ENCODE measurements around the gene HDAC9.
A peak's percentile ranks its signal among the peaks of the same experiment; 100 is the strongest.

Gene HDAC9

DNA sequence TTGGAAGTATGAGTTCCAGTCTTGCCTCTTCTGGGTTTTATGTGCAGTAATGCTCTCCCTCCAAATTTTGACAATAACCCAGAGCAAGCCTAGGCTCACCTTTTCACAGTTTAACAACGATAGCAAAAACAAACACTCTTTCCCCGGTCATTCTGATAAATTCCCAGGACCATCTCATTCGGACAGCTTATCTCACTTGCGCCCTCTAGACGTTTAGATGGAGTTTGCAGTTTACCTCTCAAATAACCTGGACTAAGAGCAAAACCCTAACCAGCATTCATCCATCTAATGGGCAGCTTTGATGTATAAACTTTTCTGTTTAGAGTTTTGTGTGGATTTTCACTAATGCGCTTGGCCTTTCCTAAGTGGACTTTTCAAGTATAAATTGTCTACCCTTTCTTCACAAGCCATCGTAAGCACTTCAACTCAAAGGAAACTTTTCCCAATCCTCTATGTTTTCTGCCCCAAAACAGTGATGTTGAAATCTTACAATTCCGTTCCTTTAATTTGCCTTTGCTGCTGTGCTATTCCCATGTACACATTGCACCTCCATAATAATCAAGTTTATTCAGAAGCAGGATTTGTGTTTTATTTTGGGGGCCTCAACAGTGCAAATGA lies 114.9 kb downstream of the HDAC9 start:
- no peak overlapping the region for H3K4me3 ChIP-seq (ENCODE audit: low read length, poor library complexity, severe bottlenecking)
- H3K36me3 ChIP-seq (ENCODE audit: insufficient read depth, low read length), result peaks cover 7% of the 10 kb centered on the region; the same call in 1 of the 2 replicates
- no peaks in the 10 kb centered on the region for H3K79me2 ChIP-seq (ENCODE audit: insufficient read depth, low read length)
- no peaks in the 10 kb centered on the region for H3K9me2 ChIP-seq (replicated peaks; ENCODE audit: low read depth, low read length)
- TF ChIP-seq EZH2phosphoT487 (IDR thresholded peaks at IDR 0.05; ENCODE audit: borderline replicate concordance), result no peak
- TF ChIP-seq, protein P1, sequence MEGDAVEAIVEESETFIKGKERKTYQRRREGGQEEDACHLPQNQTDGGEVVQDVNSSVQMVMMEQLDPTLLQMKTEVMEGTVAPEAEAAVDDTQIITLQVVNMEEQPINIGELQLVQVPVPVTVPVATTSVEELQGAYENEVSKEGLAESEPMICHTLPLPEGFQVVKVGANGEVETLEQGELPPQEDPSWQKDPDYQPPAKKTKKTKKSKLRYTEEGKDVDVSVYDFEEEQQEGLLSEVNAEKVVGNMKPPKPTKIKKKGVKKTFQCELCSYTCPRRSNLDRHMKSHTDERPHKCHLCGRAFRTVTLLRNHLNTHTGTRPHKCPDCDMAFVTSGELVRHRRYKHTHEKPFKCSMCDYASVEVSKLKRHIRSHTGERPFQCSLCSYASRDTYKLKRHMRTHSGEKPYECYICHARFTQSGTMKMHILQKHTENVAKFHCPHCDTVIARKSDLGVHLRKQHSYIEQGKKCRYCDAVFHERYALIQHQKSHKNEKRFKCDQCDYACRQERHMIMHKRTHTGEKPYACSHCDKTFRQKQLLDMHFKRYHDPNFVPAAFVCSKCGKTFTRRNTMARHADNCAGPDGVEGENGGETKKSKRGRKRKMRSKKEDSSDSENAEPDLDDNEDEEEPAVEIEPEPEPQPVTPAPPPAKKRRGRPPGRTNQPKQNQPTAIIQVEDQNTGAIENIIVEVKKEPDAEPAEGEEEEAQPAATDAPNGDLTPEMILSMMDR (conservative IDR thresholded peaks at IDR 0.05; ENCODE audit: low read length), result peak; percentile 78
- no peak overlapping the region for H3K9ac ChIP-seq (ENCODE audit: low read depth, low read length, poor library complexity, severe bottlenecking)
- no peaks in the 10 kb centered on the region for H3F3A ChIP-seq (ENCODE audit: low read depth)
- no peak overlapping the region for H3K4me2 ChIP-seq (ENCODE audit: low read depth, low read length, poor library complexity, severe bottlenecking)
- peaks cover 5% of the 10 kb centered on the region; the same call in 1 of the 2 replicates for H3K9me3 ChIP-seq (ENCODE audit: insufficient read depth, low read depth, low read length)
- H4K20me1 ChIP-seq (ENCODE audit: insufficient read depth, low read length, poor library complexity, severe bottlenecking), result no peaks in the 10 kb centered on the region
- H3K4me1 ChIP-seq (ENCODE audit: insufficient read depth, low read length, poor library complexity, severe bottlenecking), result no peaks in the 10 kb centered on the region
- no peak overlapping the region for H2AFZ ChIP-seq (ENCODE audit: low read length)
- H3K27me3 ChIP-seq (ENCODE audit: insufficient read depth, low read length, poor library complexity, severe bottlenecking), result no peaks in the 10 kb centered on the region

GRCh38 chr7:18614841-18615240 lies 119.3 kb downstream of the HDAC9 start:
- no peaks in the 10 kb centered on the region for H3K9me3 ChIP-seq (ENCODE audit: insufficient read depth, low read depth, low read length)
- no peaks in the 10 kb centered on the region for H3K27me3 ChIP-seq (ENCODE audit: insufficient read depth, low read length, poor library complexity, severe bottlenecking)
- H3F3A ChIP-seq (ENCODE audit: low read depth), result 0 out of 2 replicates have a peak, but pooled peaks cover 5% of the 10 kb centered on the region
- no peaks in the 10 kb centered on the region for H3K36me3 ChIP-seq (ENCODE audit: insufficient read depth, low read length)
- TF ChIP-seq, protein P1 (conservative IDR thresholded peaks at IDR 0.05; ENCODE audit: low read length), result no peak
- TF ChIP-seq EZH2phosphoT487 (IDR thresholded peaks at IDR 0.05; ENCODE audit: borderline replicate concordance), result no peak
- H3K4me2 ChIP-seq (ENCODE audit: low read depth, low read length, poor library complexity, severe bottlenecking), result no peak overlapping the region
- no peak overlapping the region for H3K4me3 ChIP-seq (ENCODE audit: low read length, poor library complexity, severe bottlenecking)
- H2AFZ ChIP-seq (ENCODE audit: low read length), result no peak overlapping the region
- peaks cover 9% of the 10 kb centered on the region for H3K4me1 ChIP-seq (ENCODE audit: insufficient read depth, low read length, poor library complexity, severe bottlenecking)
- no peaks in the 10 kb centered on the region for H3K9me2 ChIP-seq (replicated peaks; ENCODE audit: low read depth, low read length)
- H3K79me2 ChIP-seq (ENCODE audit: insufficient read depth, low read length), result no peaks in the 10 kb centered on the region
- H4K20me1 ChIP-seq (ENCODE audit: insufficient read depth, low read length, poor library complexity, severe bottlenecking), result peaks cover under 1% of the 10 kb centered on the region
- H3K9ac ChIP-seq (ENCODE audit: low read depth, low read length, poor library complexity, severe bottlenecking), result no peak overlapping the region

GRCh38 chr7:18619311-18619710 lies 123.8 kb downstream of the HDAC9 start:
- Histone ChIP-seq H3K4me2 (ENCODE audit: low read depth, low read length, poor library complexity, severe bottlenecking) (peak overlapping the region; percentile 21), H3K9ac (ENCODE audit: low read depth, low read length, poor library complexity, severe bottlenecking) (no peak overlapping the region), H3F3A (ENCODE audit: low read depth) (0 out of 2 replicates have a peak, but pooled peaks cover 5% of the 10 kb centered on the region), H3K27me3 (ENCODE audit: insufficient read depth, low read length, poor library complexity, severe bottlenecking) (no peaks in the 10 kb centered on the region), H2AFZ (ENCODE audit: low read length) (no peak overlapping the region), H3K9me2 (replicated peaks; ENCODE audit: low read depth, low read length) (no peaks in the 10 kb centered on the region), H3K4me1 (ENCODE audit: insufficient read depth, low read length, poor library complexity, severe bottlenecking) (peaks cover 10% of the 10 kb centered on the region), H3K9me3 (ENCODE audit: insufficient read depth, low read depth, low read length) (no peaks in the 10 kb centered on the region), H3K36me3 (ENCODE audit: insufficient read depth, low read length) (no peaks in the 10 kb centered on the region), H4K20me1 (ENCODE audit: insufficient read depth, low read length, poor library complexity, severe bottlenecking) (peaks cover 3% of the 10 kb centered on the region), H3K4me3 (ENCODE audit: low read length, poor library complexity, severe bottlenecking) (no peak overlapping the region), H3K79me2 (ENCODE audit: insufficient read depth, low read length) (no peaks in the 10 kb centered on the region)
- TF ChIP-seq, protein P1 (conservative IDR thresholded peaks at IDR 0.05; ENCODE audit: low read length), result no peak
- TF ChIP-seq EZH2phosphoT487 (IDR thresholded peaks at IDR 0.05; ENCODE audit: borderline replicate concordance), result peak; percentile 39; the same call in 1 of the 2 replicates

Data from Loucy (cell line).